ENCODE data around the gene CAMK1.

The CAMK1 gene

DNA sequence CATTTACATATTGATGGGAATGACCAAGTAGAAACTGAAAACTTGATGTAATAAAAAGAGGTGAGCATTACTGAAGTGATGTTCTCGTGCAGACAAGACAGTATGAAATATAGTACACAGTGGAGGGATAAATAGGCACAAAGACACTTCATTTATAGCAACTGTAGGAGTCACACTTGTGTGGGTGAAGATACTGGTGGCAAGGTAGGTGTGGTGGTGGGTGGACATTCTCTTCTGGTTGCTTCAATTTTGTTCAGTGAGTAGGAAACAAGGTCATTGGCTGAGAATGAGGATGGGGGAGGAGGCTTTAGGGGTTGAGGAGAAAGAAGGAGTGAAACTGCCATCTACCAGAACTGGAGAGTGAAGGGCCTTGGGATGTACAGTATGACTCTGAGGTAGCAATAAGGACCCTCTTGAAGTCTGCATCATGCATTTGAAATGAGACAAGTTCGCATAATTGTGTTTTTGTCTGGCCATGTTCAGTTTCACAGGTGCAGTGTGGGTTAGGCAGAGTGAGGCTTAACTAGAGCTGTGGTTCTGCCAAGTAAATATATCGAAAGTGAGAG, 59.5 kb downstream of the CAMK1 start:
- no peak for DNase-seq (ENCODE audit: low spot score)
